GM12874 (cell line): ENCODE data around the gene SUGCT.

Source experiments
- TF ChIP-seq, protein P1 (sequence below): IDR thresholded peaks from 2 replicates; pipeline ENCODE4 v1.5.1; 2011; ENCODE audit warnings: low read depth, mild to moderate bottlenecking, control low read depth, low read length, moderate library complexity; ENCODE audit not compliant: insufficient read depth

The SUGCT gene

DNA sequence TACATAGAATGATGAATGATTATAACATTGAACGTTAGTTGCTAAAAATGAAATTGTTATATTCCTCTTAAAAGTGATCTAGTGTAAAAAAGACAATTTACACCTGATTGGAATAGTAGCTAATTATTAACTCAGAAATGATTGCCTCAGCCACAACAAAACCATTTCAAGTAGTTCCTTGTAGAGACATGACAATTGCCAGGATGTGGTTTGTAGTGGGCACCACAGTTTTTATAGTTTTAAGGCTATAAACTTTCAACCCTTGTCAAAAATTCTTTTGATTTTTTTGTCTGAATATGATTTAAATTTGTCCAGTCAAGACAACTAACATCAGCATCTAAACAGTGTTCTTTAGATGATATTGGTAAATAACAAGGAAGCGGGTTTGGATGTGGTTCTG lies 145.2 kb downstream of the SUGCT start:
- TF ChIP-seq, protein P1, sequence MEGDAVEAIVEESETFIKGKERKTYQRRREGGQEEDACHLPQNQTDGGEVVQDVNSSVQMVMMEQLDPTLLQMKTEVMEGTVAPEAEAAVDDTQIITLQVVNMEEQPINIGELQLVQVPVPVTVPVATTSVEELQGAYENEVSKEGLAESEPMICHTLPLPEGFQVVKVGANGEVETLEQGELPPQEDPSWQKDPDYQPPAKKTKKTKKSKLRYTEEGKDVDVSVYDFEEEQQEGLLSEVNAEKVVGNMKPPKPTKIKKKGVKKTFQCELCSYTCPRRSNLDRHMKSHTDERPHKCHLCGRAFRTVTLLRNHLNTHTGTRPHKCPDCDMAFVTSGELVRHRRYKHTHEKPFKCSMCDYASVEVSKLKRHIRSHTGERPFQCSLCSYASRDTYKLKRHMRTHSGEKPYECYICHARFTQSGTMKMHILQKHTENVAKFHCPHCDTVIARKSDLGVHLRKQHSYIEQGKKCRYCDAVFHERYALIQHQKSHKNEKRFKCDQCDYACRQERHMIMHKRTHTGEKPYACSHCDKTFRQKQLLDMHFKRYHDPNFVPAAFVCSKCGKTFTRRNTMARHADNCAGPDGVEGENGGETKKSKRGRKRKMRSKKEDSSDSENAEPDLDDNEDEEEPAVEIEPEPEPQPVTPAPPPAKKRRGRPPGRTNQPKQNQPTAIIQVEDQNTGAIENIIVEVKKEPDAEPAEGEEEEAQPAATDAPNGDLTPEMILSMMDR: no peak

DNA sequence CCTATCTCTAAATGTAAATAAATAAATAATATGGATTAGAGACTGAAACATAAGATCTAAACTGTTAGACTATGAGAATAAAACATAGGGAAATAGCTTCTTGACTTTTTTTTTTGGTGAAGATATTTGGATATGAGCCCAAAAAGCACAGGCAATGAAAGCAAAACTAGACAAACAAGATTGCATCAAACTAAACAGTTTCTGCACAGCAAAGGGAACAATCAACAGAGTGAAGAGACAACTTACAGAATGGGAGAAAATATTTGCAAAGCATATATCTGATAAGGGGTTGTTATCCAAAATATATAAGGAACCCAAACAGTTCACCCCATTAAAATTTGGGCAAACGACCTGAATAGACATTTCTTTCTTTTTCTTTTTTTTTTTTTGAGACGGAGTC lies 148.1 kb downstream of the SUGCT start:
- TF ChIP-seq, protein P1: no peak

DNA sequence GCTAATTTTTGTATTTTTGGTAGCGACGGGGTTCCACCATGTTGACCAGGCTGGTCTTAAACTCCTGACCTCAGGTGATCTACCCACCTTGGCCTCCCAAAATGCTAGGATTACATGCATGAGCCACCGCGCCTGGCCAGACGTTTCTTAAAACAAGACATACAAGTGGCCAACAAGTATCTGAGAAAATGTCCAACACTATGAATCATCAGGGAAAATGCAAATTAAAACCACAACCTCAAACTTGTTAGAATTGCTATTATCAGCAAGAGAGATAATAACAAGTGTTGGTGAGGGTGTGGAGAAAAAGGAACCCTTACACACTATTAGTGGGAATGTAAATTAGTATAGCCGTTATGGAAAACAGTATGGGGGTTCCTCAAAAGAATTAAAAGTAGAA lies 148.6 kb downstream of the SUGCT start:
- TF ChIP-seq, protein P1: no peak

DNA sequence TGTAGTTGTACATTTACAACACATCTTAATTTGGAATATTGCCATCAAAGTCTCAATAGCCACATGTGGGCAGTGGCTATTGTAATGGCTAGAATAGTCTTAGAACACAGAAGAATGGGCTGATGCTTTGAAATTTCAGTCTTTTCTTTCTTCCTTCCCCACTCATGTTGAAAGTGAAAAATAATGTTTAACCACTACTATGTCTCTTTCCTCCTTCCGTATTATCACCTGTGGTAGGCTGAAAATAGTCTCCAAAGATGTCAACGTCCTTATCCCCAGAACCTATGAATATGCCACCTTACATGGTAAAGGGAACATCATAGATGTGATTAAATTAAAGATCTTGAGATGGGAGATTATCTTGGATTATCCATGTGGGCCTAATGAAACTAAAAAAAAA lies 154.0 kb downstream of the SUGCT start:
- TF ChIP-seq, protein P1: no peak

DNA sequence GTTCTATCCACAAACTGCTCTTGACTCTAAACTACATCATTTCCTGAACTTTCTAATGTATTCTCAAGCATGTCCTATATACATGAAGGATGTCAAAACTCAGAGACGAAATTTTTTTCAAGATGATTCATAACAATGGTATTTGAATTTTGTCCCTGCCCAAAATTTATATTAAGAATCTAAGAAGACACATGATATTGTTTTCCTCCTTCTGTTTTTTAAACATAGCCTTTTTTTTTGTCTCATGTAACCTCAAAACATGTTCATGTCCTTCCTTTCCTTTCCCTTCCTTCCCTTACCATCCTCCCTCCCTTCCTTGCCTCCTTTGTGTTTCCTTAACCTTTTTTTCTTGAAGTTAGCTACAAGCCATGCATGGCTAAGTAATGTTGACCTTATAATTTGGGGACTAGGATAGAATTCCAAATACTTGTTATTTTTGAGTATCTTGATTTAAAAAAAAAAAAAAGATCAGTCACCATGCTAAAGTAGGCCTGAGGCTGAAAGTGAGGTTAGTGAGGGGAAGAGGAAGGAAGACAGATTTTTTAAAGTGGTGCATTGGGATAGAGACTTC lies 163.0 kb downstream of the SUGCT start:
- TF ChIP-seq, protein P1: no peak

DNA sequence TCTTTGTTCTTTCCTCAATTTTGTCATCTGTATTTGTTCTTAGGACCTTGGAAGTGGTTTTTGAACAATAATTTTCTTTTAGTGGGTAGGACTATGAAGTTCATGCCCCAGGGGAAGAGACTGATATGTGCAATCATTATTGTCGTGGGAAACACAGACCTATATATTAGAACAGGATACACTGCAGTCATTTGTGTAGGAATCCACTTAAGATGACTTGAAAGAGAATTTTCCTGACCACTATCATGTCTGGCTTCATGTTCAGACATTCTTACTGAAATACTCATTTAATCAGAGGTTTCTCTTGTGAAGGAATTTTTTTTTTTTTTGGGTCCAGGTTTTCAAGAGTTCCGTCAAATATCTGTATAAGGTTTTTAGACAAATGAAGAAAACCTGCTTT lies 163.6 kb downstream of the SUGCT start:
- TF ChIP-seq, protein P1: no peak

DNA sequence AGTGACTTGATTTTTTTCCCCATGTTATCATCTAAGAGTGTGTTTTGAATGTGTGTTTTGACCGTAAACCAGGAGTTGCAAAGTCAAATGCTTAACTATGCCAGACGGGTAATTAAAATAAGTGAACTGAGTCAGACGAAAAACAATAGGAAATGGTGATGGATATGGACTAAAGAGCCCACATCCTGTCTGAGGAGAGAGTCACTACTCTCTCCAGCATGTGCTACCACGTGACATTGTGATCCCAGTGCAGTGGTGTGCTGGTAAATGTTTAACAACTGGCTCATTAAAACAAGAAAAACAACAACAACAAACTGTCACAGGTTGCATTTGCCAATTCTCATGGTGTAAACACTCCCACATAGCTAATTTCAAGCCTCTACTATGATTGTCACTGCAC lies 164.3 kb downstream of the SUGCT start:
- TF ChIP-seq, protein P1: no peak
